Stimulated activated memory B cell treated with anti-CD40 and anti-IgM and Interleukin-4, amounts not matched to agents 10 μg/mL and 1 μg/mL and 100 μg/mL, for 72 hours (primary cell): Measurements from ENCODE around the gene TRERF1.
A peak's percentile ranks its signal among the peaks of the same experiment; 100 is the strongest.

ENCODE experiments used
- ATAC-seq: fragments of 150-1000 bp; cut with Tn5 transposase; 2 replicates; pipeline ENCODE4 v1.10.0; 2021
- H3K27ac Mint-ChIP-seq: one replicate; pipeline ENCODE4 v1.8.0; 2022; ENCODE audit warnings: mild to moderate bottlenecking, mixed read lengths
- H3K27me3 Mint-ChIP-seq: one replicate; pipeline ENCODE4 v1.8.0; 2022; ENCODE audit warnings: mixed read lengths
- H3K36me3 Mint-ChIP-seq: one replicate; pipeline ENCODE4 v1.8.0; 2022; ENCODE audit warnings: mixed read lengths
- H3K4me1 Mint-ChIP-seq: one replicate; pipeline ENCODE4 v1.8.0; 2022; ENCODE audit warnings: mixed read lengths
- H3K4me3 Mint-ChIP-seq: one replicate; pipeline ENCODE4 v1.8.0; 2022; ENCODE audit warnings: mild to moderate bottlenecking, moderate library complexity, mixed read lengths
- H3K9me3 Mint-ChIP-seq: one replicate; pipeline ENCODE4 v1.8.0; 2022; ENCODE audit warnings: mixed read lengths

TRERF1 gene

DNA sequence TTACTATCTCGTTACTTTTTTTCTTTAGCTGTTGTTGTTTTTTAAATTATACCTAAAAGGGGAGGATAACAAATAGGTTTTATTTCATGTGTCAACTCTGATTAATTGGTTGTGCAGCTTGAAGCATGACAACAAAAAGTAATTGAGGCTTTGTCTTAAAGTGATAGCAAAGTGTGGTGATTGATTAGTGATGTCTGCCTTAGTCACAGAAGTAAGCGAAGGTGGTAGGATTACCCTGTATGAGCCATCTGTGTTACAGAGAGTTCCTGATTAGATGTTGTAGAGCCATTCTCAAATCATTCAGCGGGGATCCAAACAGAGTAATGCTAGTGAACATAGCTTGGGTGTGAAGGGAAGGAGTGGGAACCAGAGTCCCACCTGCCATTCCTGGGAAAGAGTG, 219.7 kb downstream of the TRERF1 start:
- Mint-ChIP-seq H3K27ac (no peak overlapping the region), H3K9me3 (no peaks in the 10 kb centered on the region), H3K4me3 (no peak overlapping the region), H3K27me3 (no peaks in the 10 kb centered on the region), H3K4me1 (peaks cover 16% of the 10 kb centered on the region), H3K36me3 (peaks cover 22% of the 10 kb centered on the region)
- ATAC-seq: no peak

DNA sequence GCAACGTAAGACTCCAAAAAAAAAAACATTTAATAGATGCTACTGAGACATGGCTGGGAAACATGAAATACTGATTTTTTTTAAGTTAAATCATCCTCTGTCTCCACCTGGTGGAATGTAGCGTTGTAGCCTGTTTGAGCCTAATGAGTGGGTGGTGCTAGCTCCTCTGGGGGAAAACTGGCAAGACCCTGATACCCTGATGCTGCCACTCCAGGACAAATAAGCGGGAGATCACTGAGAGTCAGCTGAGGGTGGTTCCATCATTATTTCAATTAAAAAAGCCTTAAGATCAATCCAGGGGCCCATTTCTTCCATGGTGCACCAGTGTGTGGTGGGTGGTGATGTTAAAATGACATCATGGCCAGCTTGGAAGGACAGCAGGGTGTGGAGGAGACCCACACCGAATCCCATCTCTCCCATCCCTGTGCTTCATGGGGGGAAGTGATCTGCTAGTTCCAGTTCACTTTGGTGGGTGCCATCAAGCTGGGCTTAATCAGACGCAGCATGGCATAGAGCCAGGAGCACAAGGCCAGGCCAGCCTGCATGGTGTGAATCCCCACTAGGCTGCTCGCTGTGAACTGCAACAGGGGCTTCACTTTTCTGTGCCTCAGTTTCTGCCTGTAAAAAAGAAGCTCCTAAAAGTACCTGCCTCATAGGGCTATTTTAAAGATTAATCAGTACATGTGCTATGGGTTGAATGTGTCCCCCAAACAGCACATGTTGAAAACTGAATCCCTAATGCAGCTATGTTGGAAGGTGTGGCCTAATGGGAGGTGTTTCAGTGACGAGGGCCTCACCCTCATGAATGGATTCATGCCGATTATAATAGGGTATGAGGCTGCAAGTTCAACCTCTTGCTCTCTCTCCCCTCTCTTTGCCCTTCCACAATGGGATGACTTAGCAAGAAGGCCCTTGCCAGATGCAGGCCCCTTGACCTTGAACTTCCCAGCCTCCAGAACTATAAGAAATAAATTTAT, 221.1 kb downstream of the TRERF1 start:
- Mint-ChIP-seq H3K4me1 (peaks cover 2% of the 10 kb centered on the region), H3K36me3 (peaks cover 15% of the 10 kb centered on the region), H3K4me3 (no peak overlapping the region), H3K27ac (no peak overlapping the region), H3K9me3 (no peaks in the 10 kb centered on the region), H3K27me3 (no peaks in the 10 kb centered on the region)
- no peak for ATAC-seq

DNA sequence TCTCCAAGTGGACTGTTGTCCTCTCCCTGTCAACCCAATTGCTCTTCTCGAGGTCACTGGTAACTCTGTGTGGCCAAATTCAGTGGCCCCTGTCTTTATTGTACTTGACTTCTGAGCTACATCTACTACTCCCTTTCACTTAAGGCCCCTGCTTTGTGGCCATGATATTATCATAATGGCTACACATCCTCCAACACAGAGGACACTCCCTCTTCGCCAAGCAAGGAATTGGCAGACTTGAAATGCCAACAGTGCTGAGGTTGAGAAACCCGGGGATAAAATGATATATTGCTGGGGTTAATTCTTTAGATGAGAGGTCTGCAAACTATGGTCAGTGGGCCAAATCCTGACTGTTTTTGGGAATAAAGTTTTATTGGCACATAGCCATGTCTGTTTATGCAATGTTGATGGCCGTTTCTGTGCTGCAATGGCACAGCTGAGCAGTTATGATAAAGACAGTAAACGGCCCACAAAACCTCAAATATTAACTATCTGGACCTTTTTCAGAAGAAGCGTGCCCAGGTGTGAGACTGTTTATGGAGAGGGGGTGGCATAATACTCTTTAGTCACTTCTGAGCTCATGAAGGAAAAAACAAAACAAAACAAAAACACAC, 222.1 kb downstream of the TRERF1 start:
- peaks cover 15% of the 10 kb centered on the region for H3K36me3 Mint-ChIP-seq
- no peaks in the 10 kb centered on the region for H3K27me3 Mint-ChIP-seq
- H3K27ac Mint-ChIP-seq: no peak overlapping the region
- ATAC-seq: no peak
- no peak overlapping the region for H3K4me3 Mint-ChIP-seq
- peaks cover 1% of the 10 kb centered on the region for H3K4me1 Mint-ChIP-seq
- no peaks in the 10 kb centered on the region for H3K9me3 Mint-ChIP-seq

DNA sequence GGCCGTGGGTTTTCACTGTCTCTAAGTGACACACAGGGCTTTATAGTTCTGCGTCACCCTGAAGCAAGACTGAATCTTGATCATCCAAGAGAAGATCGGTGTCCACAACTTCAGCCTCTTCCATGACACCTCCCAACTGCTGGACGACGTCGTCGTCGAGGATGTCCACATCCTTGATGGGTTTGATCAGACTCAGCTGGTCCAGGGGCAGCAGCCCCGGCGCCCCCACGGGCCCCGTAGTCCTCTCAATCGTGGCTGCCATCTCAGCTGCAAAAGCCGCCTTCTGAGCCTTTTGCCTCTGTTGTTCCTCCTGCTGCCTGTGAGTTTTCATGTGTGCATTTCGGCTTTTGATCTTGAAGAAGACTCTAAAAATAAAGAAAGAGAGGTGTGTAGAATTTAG, 223.4 kb downstream of the TRERF1 start:
- Mint-ChIP-seq H3K27me3 (no peaks in the 10 kb centered on the region), H3K4me3 (no peak overlapping the region), H3K36me3 (peaks cover 15% of the 10 kb centered on the region), H3K9me3 (no peaks in the 10 kb centered on the region), H3K27ac (no peak overlapping the region), H3K4me1 (peaks cover 7% of the 10 kb centered on the region)
- ATAC-seq: no peak

DNA sequence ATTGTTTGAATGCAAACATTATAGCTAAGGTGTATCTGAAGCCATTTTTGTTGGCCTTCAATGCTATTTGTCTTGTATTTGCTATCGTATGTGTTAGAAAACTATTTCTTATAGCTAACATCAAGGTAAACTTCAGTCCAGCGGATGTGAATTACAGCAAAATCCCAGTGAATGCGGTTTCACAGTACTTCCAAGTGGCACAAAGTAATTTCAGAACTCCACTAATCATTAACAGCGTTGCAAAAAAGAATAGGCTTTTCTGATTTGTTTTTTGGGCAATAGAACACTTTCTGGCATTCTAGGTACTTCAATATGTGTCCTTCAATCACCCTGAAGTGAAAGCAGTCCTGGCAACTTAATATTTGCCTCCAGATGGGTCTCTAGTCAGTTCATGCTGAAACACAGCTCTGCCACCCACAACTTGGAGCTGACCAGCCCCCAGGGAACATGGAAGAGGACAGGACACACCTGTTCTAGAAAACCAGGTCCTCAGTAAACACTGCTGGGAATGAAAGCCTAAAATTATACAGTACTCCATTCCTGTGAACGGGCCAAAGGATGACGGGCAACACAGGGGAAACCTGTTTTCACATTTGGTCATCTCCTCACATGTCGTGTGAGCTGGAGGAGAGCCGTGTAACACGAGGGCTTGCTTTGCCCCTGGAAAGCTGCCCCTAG, 224.4 kb downstream of the TRERF1 start:
- H3K27me3 Mint-ChIP-seq: no peaks in the 10 kb centered on the region
- no peaks in the 10 kb centered on the region for H3K9me3 Mint-ChIP-seq
- ATAC-seq: no peak
- peaks cover 7% of the 10 kb centered on the region for H3K4me1 Mint-ChIP-seq
- no peak overlapping the region for H3K4me3 Mint-ChIP-seq
- H3K36me3 Mint-ChIP-seq: peaks cover 15% of the 10 kb centered on the region
- H3K27ac Mint-ChIP-seq: no peak overlapping the region

DNA sequence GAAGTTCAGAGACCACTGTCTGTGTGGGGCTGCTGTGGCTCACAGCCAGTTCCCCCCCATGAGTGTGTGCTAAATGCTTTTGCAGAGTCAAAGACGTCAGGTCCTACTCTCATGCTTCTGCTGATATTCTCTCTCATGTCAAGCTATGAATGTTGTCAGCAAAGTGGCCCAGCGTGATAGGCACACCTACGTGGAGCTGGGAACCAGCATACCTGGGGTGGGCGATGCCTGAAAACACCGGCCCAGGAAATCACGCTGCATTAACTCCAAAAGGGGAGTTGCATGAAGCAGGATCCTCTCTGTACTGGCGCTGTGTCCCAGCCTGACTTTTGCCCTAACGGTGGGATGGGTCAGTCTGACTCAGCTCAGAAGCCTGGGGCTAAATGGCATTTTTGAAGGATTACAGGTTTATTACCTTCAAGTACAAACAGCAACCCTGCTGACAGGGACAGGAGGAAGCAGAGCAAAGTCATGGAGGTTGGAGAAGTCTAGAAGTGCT, 225.0 kb downstream of the TRERF1 start:
- no peak overlapping the region for H3K4me3 Mint-ChIP-seq
- no peaks in the 10 kb centered on the region for H3K9me3 Mint-ChIP-seq
- ATAC-seq: no peak
- H3K27me3 Mint-ChIP-seq: no peaks in the 10 kb centered on the region
- no peak overlapping the region for H3K27ac Mint-ChIP-seq
- H3K4me1 Mint-ChIP-seq: peaks cover 7% of the 10 kb centered on the region
- H3K36me3 Mint-ChIP-seq: peaks cover 15% of the 10 kb centered on the region

DNA sequence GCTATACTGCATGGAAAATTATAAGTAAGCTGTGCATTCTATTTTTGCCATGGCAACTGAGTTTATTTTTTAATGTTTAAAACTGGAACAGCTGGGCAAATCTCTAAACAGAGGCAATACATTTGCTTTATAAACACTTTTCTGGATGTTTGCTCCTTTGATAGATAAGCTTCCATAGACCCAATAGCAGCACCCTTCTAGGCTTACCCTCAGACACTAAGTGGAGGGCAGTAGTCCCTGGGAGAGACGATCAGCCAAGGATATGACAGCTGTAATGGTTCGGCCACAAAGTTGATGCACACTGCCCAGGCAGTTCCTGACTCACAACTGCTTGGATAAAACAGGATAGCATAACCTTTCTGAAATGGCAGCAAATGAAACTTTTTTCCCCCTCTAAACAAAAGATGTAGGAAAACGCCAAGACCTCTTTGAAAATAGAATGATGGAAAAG, 225.5 kb downstream of the TRERF1 start:
- H3K27ac Mint-ChIP-seq: no peak overlapping the region
- peaks cover 15% of the 10 kb centered on the region for H3K36me3 Mint-ChIP-seq
- no peaks in the 10 kb centered on the region for H3K9me3 Mint-ChIP-seq
- peaks cover 8% of the 10 kb centered on the region for H3K4me1 Mint-ChIP-seq
- no peak for ATAC-seq
- no peaks in the 10 kb centered on the region for H3K27me3 Mint-ChIP-seq
- H3K4me3 Mint-ChIP-seq: no peak overlapping the region

DNA sequence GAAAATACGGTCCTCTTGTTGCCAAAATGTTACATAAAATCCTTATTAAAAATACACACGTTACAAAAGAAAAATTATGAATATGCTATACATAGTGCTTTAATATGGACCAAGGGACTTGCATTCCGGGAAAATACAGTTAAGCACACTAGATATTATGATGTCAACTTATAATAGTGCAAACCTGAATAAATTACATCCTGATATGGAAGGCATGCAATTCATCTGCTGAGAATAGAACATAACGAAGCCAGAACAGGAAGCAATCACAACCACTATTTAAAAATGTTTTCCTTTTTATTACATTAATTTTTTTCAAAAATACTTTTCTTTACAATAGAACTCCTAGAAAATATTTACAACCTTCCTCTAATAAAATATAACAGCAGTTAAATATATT, 226.3 kb downstream of the TRERF1 start:
- no peak for ATAC-seq
- no peaks in the 10 kb centered on the region for H3K9me3 Mint-ChIP-seq
- H3K36me3 Mint-ChIP-seq: peaks cover 15% of the 10 kb centered on the region
- H3K27me3 Mint-ChIP-seq: no peaks in the 10 kb centered on the region
- H3K27ac Mint-ChIP-seq: no peak overlapping the region
- no peak overlapping the region for H3K4me3 Mint-ChIP-seq
- peaks cover 14% of the 10 kb centered on the region for H3K4me1 Mint-ChIP-seq

DNA sequence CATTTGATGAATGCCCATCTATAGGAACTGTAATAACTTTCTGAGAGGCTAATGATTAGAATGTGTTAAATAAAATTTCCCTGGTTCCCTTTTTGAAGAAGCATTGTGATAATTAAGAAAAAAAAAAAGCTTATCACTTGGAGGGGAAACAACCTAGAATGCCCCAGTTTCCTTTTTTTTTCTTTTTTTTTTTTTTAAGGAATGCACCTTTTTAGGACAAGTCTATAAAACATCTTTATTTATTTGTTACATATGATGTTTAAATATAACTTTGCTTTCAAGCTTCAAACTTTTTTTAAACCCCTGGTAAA, 226.7 kb downstream of the TRERF1 start:
- Mint-ChIP-seq H3K9me3 (no peaks in the 10 kb centered on the region), H3K4me3 (no peak overlapping the region), H3K36me3 (peaks cover 15% of the 10 kb centered on the region), H3K4me1 (peaks cover 14% of the 10 kb centered on the region), H3K27me3 (no peaks in the 10 kb centered on the region), H3K27ac (peak overlapping the region; percentile 57)
- no peak for ATAC-seq

DNA sequence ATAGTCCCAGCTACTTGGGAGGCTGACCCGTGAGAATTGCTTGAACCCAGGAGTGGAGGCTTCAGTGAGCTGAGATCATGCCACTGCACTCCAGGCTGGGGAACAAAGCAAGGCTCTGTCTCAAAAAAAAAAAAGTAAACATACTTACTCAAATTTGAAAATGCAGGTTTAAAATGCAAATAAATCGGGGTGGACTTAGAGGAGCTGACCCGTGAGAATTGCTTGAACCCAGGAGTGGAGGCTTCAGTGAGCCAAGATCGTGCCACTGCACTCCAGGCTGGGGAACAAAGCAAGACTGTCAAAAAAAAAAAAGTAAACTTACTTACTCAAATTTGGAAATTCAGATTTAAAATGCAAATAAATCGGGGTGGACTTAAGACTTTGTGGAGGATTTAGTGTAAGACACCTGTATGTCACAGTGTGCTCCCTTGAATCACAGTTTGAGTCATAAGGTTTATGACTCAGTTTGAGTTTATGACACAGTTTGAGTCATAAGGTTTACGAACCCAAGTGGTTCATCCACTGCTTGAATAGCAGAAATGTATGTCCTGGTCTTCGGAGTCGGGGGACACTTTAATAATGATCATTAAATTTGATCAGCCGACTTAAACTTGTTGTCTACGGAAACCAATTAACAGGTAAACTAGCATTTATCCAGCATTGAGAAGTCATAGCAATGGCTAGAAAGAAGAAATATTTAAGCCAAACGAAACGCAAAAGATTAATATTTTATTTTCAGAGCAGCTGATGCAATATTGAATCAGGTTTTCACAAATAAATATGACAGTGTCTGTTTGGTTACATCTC, 227.3 kb downstream of the TRERF1 start:
- no peaks in the 10 kb centered on the region for H3K9me3 Mint-ChIP-seq
- H3K27ac Mint-ChIP-seq: peak overlapping the region; percentile 57
- H3K27me3 Mint-ChIP-seq: no peaks in the 10 kb centered on the region
- peaks cover 14% of the 10 kb centered on the region for H3K4me1 Mint-ChIP-seq
- H3K36me3 Mint-ChIP-seq: peaks cover 13% of the 10 kb centered on the region
- ATAC-seq: peak; percentile 95
- H3K4me3 Mint-ChIP-seq: peak overlapping the region; percentile 7

DNA sequence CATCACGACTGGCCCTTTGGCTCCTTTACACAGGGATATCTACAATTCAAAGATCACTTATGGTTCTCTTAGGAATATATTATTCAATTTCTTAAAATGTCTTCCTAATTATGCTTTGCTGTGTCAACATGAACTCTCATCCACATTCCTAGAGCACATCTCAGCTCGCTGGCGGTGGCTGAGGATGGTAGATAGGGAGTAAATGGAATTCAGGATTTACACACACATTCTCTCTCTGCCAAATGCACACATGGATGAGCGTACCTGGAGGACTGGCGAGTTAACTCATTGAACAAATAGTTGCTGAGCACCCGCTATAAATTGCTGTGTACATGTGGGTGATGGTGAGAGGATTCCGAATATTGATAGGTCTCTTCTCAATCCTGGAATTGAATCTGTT, 229.3 kb downstream of the TRERF1 start:
- H3K27me3 Mint-ChIP-seq: no peaks in the 10 kb centered on the region
- no peak overlapping the region for H3K4me3 Mint-ChIP-seq
- no peaks in the 10 kb centered on the region for H3K9me3 Mint-ChIP-seq
- ATAC-seq: no peak
- no peak overlapping the region for H3K27ac Mint-ChIP-seq
- no peaks in the 10 kb centered on the region for H3K36me3 Mint-ChIP-seq
- H3K4me1 Mint-ChIP-seq: peaks cover 18% of the 10 kb centered on the region

DNA sequence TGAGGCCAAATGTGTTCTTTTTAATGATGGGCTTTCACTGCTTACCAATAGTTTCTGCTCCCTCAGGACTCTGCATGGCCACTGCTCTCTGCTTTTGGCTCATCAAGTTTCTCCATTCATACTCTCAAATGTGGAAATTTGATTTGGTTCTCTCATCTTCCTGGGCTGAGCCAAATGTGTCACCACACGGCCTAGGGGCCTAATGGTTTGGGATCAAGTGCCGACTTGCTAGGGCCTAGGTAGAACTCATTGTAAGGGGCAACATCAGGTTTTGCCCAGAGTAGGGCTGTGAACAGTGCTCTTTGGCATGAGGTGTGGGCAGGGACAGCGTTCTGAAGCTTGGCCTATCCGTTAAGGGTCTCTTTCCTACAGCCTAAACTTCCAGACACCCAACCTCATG, 230.2 kb downstream of the TRERF1 start:
- Mint-ChIP-seq H3K36me3 (no peaks in the 10 kb centered on the region), H3K4me1 (peaks cover 22% of the 10 kb centered on the region), H3K27me3 (no peaks in the 10 kb centered on the region), H3K4me3 (no peak overlapping the region), H3K9me3 (no peaks in the 10 kb centered on the region), H3K27ac (no peak overlapping the region)
- ATAC-seq: no peak

DNA sequence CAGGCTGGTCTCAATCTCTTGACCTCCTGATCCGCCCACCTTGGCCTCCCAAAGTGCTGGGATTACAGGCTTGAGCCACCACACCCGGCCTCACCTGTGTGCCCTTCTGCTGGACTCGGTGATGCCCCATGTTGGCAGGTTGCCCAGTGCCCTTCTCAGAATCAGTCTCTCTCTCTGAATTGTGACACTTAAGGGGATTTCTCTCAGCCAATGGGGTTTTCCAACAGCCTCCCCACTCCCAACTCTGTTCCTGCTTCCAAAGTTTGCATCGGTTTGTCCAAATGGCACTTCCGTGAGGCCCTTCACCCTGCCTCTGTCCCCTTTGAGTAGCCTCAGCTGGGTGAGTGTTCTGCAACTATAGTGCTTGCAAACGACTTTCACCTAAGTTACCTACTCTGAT, 230.9 kb downstream of the TRERF1 start:
- H3K27ac Mint-ChIP-seq: no peak overlapping the region
- no peak for ATAC-seq
- peaks cover 29% of the 10 kb centered on the region for H3K4me1 Mint-ChIP-seq
- H3K4me3 Mint-ChIP-seq: no peak overlapping the region
- no peaks in the 10 kb centered on the region for H3K27me3 Mint-ChIP-seq
- no peaks in the 10 kb centered on the region for H3K9me3 Mint-ChIP-seq
- no peaks in the 10 kb centered on the region for H3K36me3 Mint-ChIP-seq

DNA sequence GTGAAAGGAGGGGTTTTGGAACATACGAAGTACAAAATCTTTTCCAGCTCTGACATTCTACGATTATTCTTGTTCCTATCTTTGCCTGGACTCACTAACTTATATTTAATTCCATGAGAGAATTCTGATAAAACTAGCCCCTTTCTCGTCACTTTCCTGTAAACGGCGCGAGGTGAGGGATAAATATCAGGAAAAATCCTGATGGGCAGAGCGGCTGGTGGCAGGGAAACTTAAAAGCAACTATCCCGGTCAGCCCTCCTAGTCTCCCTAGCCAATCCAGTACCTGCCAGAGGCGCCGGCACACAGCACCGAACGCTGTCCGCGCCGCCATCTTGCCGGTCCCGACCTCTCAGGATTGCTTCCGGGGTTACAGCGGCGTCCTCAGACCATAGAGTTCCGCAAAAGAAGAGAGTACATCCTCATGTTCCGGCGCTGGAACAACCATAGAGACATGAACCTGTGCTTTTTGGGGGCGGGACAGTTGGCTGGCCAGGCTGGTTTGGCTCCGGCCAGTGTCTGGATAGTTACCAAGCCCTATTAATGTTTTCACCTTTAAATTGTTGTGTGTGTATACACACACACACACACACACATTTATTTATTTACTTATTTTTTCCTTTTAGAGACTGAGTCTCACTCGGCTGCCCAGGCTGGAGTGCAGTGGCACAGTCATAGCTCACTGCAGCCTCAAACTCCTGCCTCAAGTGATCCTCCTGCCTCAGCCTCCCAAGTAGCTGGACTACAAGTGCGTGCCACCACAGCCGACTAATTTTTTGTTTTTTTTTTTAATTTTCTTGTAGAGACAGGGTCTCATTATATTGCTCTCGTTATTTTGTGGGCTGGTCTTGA, 234.0 kb downstream of the TRERF1 start, which contains the start of gene MRPS10:
Gene MRPS10 (minus strand): TSS at position 343 of the 849 bp plus-strand sequence. CDS start 12 bp downstream, at position 331.
- peak; percentile 99 for ATAC-seq
- Mint-ChIP-seq H3K27me3 (no peaks in the 10 kb centered on the region), H3K4me1 (peaks cover 28% of the 10 kb centered on the region), H3K36me3 (peaks cover 5% of the 10 kb centered on the region), H3K4me3 (peak within 1 kb of the TSS; percentile 90), H3K27ac (peak within 1 kb of the TSS; percentile 89), H3K9me3 (no peaks in the 10 kb centered on the region)
